GM12864 (cell line): ENCODE measurements around the gene ITPR1.

Source experiments
- DNase-seq: peaks from one replicate; pipeline ENCODE4 v3.0.0-alpha.2; 2011; ENCODE audit warnings: low read depth
- H3K4me3 ChIP-seq: 2 replicates; pipeline ENCODE4 v1.5.1; 2011; ENCODE audit warnings: mild to moderate bottlenecking, low read depth, low read length, control low read depth
- TF ChIP-seq, protein P1 (sequence below): IDR thresholded peaks from 2 replicates; pipeline ENCODE4 v1.5.1; 2011; ENCODE audit warnings: low read depth, mild to moderate bottlenecking, moderate library complexity, low read length, control low read depth, inconsistent platforms; ENCODE audit errors: missing control alignments

Gene ITPR1

DNA sequence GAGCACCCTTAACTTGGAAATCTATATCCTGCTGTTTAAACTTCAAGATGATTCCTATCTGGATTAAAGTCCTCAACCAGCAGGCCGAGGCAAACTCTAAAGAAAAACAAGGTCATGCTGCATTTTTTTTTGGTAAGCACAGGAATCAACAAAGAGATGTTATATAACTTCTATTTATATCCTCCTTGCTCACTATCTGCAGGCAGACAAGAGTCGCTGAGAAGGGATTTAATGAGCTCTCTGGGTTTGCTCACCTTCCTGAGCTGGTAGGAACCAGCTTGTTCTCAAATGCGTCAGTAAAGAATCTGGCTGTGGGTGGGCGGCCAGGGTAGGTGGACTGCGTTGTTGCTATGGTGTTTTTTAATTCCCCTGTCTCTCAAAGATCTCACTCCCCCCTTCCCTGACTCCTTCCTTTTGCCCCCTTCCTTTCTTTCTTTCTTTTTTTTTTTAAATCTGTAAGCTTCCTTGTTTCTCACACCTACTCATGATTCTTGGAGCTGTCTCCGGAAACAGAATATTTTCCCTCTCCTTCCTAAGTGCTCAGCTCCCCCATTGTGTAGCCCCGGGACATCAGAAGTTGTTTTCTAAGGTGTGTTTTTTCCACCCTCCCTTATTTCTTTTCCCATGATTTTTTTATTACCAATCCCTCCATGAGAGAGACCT is 257.3 kb downstream of the ITPR1 start:
- no peak for DNase-seq
- H3K4me3 ChIP-seq = no peak overlapping the region
- TF ChIP-seq, protein P1, sequence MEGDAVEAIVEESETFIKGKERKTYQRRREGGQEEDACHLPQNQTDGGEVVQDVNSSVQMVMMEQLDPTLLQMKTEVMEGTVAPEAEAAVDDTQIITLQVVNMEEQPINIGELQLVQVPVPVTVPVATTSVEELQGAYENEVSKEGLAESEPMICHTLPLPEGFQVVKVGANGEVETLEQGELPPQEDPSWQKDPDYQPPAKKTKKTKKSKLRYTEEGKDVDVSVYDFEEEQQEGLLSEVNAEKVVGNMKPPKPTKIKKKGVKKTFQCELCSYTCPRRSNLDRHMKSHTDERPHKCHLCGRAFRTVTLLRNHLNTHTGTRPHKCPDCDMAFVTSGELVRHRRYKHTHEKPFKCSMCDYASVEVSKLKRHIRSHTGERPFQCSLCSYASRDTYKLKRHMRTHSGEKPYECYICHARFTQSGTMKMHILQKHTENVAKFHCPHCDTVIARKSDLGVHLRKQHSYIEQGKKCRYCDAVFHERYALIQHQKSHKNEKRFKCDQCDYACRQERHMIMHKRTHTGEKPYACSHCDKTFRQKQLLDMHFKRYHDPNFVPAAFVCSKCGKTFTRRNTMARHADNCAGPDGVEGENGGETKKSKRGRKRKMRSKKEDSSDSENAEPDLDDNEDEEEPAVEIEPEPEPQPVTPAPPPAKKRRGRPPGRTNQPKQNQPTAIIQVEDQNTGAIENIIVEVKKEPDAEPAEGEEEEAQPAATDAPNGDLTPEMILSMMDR = no peak

DNA sequence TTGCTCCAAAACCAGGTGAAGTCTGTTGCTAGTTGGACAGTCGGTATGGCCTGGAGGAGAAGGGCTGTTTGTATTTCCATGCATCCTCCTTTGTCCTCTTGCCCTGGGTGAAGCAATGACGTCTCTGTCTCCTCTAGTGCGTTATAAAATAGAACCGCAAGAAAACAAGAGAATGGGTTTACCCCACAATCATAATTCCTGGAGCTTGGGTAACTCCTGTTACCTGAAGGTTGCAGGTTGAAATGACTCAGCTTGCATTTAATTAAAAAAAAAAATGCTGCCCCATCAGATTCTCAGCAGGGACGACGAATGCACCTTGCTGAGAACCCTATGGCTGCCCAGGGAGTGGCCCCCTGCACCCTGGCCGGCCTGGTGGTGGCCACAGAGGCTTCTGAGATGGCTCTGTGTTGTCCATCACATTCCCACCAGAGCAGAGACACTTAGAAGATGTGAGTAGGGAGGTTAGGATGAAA is 257.9 kb downstream of the ITPR1 start:
- TF ChIP-seq, protein P1 = no peak
- H3K4me3 ChIP-seq = no peak overlapping the region
- no peak for DNase-seq

DNA sequence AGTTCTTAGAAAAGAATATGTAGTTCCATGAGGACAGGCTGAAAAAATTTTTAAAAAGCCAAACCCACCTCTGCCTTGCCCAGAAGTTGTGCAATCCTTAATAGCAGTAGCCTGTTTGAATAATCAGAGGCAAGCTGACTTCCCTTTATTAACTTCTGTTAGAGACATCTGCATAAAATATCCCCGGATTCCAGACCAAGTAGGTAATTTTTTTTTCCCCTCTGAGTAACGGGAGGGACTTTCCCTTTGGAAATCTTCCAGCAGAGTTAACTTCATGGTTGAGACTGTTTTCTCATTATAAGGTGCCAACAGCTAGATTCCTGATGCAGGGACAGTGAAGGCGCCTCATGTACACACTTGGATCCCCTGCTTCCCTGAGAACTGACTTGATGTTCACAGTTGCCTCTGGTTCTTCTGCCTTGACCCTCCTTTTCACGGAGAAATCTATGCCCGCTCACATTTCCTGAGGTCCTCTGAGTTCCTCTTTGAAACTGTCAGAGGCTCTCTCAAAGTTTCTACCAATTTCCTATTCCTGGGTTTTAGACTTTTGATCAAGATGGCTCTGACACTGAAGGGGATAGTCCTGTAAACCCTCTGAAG is 258.5 kb downstream of the ITPR1 start:
- DNase-seq = no peak
- TF ChIP-seq, protein P1 = no peak
- no peak overlapping the region for H3K4me3 ChIP-seq

DNA sequence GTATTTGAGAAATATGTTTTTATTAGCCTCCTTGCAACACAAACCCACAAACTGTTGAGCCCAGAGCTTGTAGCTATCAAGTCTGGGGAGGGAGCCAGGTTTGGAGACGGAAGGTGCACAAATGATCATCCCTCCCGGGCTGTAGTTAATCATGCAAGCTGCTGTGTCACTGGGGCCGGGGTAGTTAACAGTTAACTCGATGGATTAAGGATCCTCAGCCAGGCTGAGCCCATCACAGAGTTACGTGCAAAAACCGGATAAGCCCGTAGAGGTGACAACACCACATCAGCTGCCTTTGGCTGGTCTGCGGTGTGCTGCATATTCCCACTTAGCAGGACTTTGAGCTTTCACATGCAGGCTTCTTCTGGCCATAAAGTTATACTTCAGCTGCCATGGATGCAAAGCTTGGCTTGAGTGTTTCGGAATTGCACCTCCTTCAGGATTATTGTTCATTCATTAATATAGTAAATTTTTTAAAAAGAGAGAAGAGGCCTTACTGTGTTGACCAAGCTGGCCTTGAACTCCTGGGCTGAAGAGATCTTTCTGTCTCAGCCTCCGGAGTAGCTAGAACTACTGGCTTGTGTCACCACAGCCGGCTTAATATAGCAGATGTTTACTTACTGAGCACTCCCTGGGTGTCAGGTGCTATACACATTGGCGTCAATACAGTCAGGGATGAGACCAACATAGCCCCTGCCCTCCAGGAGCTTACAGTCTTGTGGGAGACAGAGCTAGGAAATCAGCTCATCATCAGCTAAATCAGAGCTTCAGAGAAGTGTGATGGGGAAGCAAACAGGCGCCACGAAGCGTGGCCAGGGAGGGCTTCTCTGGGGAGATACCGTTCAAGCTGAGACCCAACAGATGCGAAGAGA is 259.3 kb downstream of the ITPR1 start:
- H3K4me3 ChIP-seq = no peak overlapping the region
- TF ChIP-seq, protein P1 = no peak
- DNase-seq = no peak

DNA sequence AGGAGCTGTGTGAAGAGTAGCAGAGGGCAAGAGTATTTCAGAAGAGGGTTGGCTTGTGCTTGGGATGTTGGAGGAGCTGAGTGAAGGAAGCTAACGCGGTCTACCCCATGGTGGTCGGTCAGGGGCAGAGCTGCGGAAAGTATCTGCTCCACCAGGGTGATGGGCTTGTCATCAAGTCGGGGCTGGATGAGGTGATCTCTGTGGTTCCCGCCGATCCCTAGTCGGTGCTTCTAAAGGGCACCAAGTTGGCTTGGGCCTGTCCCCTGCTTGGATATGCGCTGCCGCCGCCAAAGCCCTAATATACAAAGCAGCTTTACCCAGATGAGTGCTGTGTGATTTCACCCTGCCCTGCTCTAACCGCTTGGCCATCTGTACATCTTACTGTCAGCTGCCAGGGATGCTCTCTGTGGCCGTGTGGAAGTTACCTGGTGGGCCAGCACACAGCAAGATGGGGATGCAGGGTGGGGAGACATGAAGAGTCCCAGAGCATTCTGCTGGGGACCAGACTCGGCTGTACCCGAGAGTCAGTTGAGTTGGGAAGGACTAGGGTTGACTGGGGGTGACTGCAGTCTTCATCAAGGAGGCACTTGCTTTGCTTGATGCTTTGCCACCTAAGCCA is 260.0 kb downstream of the ITPR1 start:
- no peak for DNase-seq
- H3K4me3 ChIP-seq = no peak overlapping the region

GRCh38 chr3:4754180-4755086 is 261.3 kb downstream of the ITPR1 start:
- DNase-seq = peak; percentile 64
- TF ChIP-seq, protein P1 = no peak
- no peak overlapping the region for H3K4me3 ChIP-seq

More for the DNA sequence above, 260.0 kb downstream of the ITPR1 start:
- TF ChIP-seq, protein P1 = no peak
